Measurements from ENCODE around the gene HLA-DPB1.
A peak's percentile ranks its signal among the peaks of the same experiment; 100 is the strongest.

Gene HLA-DPB1

DNA sequence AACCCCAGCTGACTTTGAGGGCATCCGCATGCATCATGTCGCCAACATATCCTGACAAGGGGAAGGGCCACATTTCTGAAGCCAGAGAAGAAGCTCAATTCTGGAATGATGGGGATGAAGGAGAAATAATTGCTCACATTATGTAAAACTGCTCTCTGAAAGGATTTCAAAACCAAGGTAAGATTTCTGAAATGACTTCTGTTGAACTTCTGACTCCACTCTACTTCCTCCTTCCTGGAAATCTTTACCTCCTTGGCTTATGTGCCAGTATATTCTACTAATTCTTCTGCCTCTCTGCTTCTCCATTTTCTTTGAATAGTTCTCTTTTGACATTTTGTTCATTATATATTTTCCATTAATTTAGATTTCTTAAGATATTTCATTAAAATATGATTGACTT, 31.9 kb downstream of the HLA-DPB1 start:
- Histone ChIP-seq H3K4me3 (ENCODE audit: low read depth, low read length) (no peak overlapping the region), H3K27ac (no peak overlapping the region), H3K36me3 (replicated peaks) (no peaks in the 10 kb centered on the region), H3K27me3 (replicated peaks) (no peaks in the 10 kb centered on the region)
- in situ Hi-C loops (cut with HindIII; ENCODE audit: low pct_ligation_motif_present, low sequenced_read_pairs), result no loop called here
- TF ChIP-seq, protein P1, sequence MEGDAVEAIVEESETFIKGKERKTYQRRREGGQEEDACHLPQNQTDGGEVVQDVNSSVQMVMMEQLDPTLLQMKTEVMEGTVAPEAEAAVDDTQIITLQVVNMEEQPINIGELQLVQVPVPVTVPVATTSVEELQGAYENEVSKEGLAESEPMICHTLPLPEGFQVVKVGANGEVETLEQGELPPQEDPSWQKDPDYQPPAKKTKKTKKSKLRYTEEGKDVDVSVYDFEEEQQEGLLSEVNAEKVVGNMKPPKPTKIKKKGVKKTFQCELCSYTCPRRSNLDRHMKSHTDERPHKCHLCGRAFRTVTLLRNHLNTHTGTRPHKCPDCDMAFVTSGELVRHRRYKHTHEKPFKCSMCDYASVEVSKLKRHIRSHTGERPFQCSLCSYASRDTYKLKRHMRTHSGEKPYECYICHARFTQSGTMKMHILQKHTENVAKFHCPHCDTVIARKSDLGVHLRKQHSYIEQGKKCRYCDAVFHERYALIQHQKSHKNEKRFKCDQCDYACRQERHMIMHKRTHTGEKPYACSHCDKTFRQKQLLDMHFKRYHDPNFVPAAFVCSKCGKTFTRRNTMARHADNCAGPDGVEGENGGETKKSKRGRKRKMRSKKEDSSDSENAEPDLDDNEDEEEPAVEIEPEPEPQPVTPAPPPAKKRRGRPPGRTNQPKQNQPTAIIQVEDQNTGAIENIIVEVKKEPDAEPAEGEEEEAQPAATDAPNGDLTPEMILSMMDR (IDR thresholded peaks at IDR 0.05; ENCODE audit: low read depth, low read length, missing control alignments), result no peak
- no peak for DNase-seq

DNA sequence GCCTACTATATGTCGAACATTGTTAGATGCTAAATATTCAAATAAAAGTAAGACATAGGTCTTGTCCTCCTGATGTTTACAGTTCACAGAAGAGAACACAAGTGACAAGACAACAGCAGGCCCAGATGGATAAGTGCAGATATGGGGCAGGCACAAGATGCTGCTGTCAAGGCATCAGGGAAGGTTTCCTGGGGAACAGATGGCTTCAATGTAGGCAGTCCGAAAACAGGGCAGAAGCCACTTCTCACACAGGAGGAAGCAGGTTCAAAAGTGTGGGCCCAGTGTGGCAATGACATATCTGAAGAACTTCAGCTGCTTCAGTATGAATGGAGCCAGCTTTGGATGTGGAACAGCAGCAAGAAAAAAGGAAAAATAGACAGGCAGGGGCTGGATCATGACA, 32.5 kb downstream of the HLA-DPB1 start:
- Histone ChIP-seq H3K4me3 (ENCODE audit: low read depth, low read length) (no peak overlapping the region), H3K27ac (no peak overlapping the region), H3K27me3 (replicated peaks) (peaks cover 1% of the 10 kb centered on the region), H3K36me3 (replicated peaks) (no peaks in the 10 kb centered on the region)
- in situ Hi-C loops (cut with HindIII; ENCODE audit: low pct_ligation_motif_present, low sequenced_read_pairs), result no loop called here
- TF ChIP-seq, protein P1 (IDR thresholded peaks at IDR 0.05; ENCODE audit: low read depth, low read length, missing control alignments), result no peak
- no peak for DNase-seq

DNA sequence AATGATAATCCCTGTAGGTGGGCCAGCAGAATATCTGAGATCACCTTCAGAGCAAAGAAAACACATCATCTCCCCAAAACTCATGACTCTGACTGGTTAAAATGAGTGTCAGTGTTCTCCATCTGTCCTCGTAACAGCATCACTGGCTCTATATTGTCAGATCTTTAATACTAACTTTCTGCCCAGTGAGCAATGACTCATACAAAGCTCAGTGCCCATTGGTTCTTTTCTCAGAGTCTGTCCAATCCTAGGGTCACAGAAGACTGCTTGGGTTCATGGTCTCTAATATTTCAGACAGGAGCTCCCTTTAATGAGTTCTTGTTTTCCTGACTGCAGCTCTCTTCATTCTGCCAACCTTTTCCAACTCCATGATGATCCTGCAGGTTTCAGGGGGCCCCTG, 36.4 kb downstream of the HLA-DPB1 start:
- no peak overlapping the region for H3K4me3 ChIP-seq (ENCODE audit: low read depth, low read length)
- peak; percentile 70 for DNase-seq
- TF ChIP-seq, protein P1 (IDR thresholded peaks at IDR 0.05; ENCODE audit: low read depth, low read length, missing control alignments), result no peak
- in situ Hi-C loops (cut with HindIII; ENCODE audit: low pct_ligation_motif_present, low sequenced_read_pairs), result no loop called here
- H3K27me3 ChIP-seq (replicated peaks), result peaks cover 22% of the 10 kb centered on the region
- no peak overlapping the region for H3K27ac ChIP-seq
- H3K36me3 ChIP-seq (replicated peaks), result no peaks in the 10 kb centered on the region

DNA sequence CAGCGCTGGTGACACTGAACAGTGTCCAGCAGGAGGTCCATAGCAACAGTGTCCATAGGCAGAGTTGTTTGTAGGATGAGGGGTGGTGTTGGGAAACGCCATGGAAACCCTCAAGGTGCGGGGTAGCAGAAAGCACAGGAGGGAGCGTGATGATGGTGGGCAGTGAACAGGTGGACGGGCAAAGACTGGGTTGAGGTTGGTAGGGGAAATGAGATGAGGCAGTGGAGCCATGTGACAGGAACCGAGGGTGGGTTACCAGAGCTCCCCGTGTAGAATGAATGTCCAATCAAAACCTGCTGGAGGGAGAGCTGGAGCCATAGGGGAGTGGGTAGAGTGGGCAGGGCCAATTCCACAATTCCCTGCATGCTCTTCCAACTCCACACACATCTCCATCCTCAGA, 38.0 kb downstream of the HLA-DPB1 start:
- DNase-seq, result no peak
- peaks cover 30% of the 10 kb centered on the region for H3K27me3 ChIP-seq (replicated peaks)
- TF ChIP-seq, protein P1 (IDR thresholded peaks at IDR 0.05; ENCODE audit: low read depth, low read length, missing control alignments), result no peak
- in situ Hi-C loops (cut with HindIII; ENCODE audit: low pct_ligation_motif_present, low sequenced_read_pairs), result no loop called here
- no peaks in the 10 kb centered on the region for H3K36me3 ChIP-seq (replicated peaks)
- H3K27ac ChIP-seq, result no peak overlapping the region
- H3K4me3 ChIP-seq (ENCODE audit: low read depth, low read length), result no peak overlapping the region

DNA sequence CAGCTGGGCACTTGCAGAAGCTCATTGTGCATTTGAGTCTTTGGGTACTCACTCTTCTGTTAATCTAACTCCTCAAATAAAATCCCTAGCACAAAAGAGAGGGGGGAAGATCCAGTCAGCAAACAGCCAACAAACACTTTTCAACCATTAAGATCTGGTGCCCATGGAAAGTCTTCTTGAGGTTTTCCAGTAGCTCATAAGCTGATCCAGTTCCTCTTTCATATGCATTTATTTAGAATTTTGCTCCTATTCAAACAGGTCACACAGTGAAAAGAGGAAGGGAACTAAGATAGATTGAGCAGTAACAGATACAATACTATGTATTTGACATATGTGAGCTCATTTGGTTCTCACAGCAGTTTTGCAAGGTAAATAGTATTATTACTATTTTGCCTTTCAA, 38.6 kb downstream of the HLA-DPB1 start:
- Histone ChIP-seq H3K36me3 (replicated peaks) (no peaks in the 10 kb centered on the region), H3K27ac (no peak overlapping the region), H3K27me3 (replicated peaks) (peaks cover 30% of the 10 kb centered on the region), H3K4me3 (ENCODE audit: low read depth, low read length) (no peak overlapping the region)
- DNase-seq, result no peak
- TF ChIP-seq, protein P1 (IDR thresholded peaks at IDR 0.05; ENCODE audit: low read depth, low read length, missing control alignments), result no peak
- in situ Hi-C loops (cut with HindIII; ENCODE audit: low pct_ligation_motif_present, low sequenced_read_pairs), result no loop called here

DNA sequence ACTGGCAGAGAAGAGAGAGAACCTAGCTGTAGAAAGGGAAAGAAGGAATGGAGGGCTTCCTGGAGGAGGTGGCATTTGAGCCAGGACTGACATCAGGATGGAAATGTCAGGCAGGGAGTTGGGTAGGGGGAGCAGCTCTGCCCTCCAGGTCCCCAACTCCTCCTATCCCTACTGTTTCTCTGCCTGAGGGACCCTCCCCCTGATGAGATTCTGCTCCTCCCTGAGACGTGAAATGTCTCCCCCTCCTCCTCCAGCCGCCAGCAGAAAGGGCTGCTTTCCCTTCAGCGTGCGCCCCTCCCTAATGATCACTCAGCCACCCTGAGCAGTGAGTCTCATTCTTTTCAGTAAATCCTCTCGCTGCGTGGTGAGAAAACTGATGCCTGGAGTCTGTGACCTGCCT, 40.6 kb downstream of the HLA-DPB1 start:
- H3K36me3 ChIP-seq (replicated peaks), result no peaks in the 10 kb centered on the region
- peaks cover 33% of the 10 kb centered on the region for H3K27me3 ChIP-seq (replicated peaks)
- no peak overlapping the region for H3K4me3 ChIP-seq (ENCODE audit: low read depth, low read length)
- no peak overlapping the region for H3K27ac ChIP-seq
- no peak for DNase-seq
- TF ChIP-seq, protein P1 (IDR thresholded peaks at IDR 0.05; ENCODE audit: low read depth, low read length, missing control alignments), result no peak
- in situ Hi-C loops (cut with HindIII; ENCODE audit: low pct_ligation_motif_present, low sequenced_read_pairs), result no loop called here

All from brain microvascular endothelial cell (primary cell).